DOHH2 (cell line): Measurements from ENCODE around the gene CRHR1.

Experiments used
- EZH2phosphoT487 ChIP-seq: fragments of 200-600 bp; sonication (generic); IDR thresholded peaks from 2 replicates; pipeline ENCODE4 v1.6.1; 2017; ENCODE audit warnings: borderline replicate concordance, mild to moderate bottlenecking, antibody characterized with exemption, low read length, moderate library complexity, mixed read lengths
- TF ChIP-seq, protein P1 (sequence below): fragments of 200-600 bp; sonication (generic); IDR thresholded peaks from one replicate; pipeline ENCODE4 v1.5.1; 2014; ENCODE audit warnings: antibody characterized with exemption, mild to moderate bottlenecking, low read depth, low read length; ENCODE audit not compliant: poor library complexity, severe bottlenecking

DNA sequence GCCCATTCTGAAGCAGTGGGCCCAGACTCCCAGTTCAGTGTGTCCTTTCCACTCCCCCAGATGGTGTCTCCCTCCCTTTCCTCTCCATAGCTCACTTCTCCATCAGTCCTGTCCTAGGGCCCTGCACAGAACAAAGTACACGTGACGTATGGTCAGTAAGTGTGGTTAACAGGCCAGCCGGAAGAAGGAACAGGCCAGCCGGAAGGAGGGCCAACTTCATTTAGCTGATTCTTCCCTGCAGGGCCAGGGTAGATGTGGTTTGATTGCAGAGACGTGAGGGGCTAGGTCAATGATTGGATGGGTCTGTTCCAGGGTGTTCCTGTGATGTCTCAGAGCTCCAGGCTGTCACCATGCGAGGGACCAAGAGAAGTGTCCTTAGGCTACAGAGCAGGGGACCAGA lies 31.6 kb downstream of the CRHR1 start:
- TF ChIP-seq, protein P1, sequence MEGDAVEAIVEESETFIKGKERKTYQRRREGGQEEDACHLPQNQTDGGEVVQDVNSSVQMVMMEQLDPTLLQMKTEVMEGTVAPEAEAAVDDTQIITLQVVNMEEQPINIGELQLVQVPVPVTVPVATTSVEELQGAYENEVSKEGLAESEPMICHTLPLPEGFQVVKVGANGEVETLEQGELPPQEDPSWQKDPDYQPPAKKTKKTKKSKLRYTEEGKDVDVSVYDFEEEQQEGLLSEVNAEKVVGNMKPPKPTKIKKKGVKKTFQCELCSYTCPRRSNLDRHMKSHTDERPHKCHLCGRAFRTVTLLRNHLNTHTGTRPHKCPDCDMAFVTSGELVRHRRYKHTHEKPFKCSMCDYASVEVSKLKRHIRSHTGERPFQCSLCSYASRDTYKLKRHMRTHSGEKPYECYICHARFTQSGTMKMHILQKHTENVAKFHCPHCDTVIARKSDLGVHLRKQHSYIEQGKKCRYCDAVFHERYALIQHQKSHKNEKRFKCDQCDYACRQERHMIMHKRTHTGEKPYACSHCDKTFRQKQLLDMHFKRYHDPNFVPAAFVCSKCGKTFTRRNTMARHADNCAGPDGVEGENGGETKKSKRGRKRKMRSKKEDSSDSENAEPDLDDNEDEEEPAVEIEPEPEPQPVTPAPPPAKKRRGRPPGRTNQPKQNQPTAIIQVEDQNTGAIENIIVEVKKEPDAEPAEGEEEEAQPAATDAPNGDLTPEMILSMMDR, result no peak
- TF ChIP-seq EZH2phosphoT487, result no peak
